Amniotic stem cell (primary cell): ENCODE measurements around the gene DENND1A.

ENCODE experiments used
- DNase-seq: peaks from one replicate; lab custom pipeline; 2025; lab: John Stamatoyannopoulos, UW

The DENND1A gene

DNA sequence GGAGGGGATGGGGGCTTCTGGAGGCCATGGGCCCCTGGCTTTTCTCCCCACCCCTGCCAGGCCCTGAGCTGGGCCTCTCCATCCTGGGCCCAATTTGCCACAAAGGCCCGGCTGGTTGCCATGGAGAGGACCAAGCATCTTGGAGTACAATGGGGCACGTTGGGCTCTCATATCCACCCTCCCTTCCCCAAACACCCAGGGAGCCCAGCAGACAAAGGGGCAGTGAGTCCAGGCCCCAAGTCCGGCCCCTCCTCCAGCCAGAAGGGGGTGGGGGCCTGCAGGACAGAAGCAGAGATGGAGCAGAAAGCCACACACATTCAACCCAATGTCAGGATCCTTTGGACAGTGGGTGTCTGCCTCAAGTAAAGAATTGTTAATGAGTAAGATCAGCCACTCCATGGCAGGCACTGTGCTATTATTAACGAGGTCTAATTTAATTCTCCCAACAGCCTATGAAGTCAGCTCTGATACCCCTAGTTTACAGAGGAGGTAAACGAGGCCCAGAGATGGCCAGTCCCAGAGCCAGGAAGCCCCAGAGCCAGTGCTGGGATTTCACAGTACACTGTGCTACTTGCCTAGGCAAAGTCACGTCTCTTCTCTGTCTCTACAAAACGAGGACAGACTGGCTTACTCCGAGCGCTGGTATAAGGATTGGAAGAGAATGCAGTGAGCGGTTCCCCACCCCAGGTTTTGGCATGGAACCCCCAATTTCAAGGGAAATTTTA is 571.6 kb downstream of the DENND1A start:
- no peak for DNase-seq

- no peak for DNase-seq
These were observed 572.2 kb downstream of the DENND1A start for GRCh38 chr9:123357743-123358059.

DNA sequence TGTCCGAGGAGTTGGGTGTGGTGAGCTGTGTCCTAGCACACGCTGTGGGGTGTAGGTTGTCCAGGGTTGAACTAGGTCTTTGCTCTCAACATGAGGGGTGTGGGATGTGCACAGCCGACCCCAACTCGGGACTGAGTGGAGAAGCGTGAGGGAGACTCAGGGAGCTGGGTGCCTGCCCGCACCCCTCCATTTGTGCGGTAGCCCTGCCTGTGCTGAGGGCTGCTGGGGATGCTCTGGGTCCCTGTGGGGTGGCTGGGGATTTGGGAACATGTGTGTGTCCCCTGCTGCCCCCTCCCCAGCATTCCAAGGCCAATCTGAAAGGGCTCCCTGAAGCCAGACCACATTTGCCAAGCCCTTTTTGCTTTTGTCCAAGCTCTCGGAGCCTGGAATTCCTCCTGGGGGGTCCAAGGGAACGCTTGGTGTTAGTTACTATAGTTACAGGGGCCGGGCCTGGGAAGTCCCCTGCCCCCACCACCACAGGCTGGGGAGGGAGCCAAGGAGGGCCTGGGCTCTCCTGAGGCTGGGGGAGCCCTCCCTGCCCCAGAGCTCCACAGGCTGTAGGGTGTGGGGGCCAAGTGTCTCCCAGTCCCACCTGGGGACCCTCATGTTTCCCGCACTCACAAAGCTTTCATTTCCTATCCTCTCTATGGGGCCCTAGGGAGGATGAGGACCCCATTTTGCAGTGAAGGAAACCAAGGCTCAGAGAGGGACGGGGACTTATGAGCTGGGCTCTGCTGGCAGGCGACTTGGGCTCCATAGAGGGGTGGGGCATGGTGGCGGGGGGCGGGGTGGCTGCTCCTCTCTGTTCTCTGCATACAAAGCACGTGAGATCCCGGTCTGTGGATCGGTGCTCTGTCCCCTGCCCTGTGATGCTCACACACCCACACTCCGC is 572.8 kb downstream of the DENND1A start:
- DNase-seq: no peak

DNA sequence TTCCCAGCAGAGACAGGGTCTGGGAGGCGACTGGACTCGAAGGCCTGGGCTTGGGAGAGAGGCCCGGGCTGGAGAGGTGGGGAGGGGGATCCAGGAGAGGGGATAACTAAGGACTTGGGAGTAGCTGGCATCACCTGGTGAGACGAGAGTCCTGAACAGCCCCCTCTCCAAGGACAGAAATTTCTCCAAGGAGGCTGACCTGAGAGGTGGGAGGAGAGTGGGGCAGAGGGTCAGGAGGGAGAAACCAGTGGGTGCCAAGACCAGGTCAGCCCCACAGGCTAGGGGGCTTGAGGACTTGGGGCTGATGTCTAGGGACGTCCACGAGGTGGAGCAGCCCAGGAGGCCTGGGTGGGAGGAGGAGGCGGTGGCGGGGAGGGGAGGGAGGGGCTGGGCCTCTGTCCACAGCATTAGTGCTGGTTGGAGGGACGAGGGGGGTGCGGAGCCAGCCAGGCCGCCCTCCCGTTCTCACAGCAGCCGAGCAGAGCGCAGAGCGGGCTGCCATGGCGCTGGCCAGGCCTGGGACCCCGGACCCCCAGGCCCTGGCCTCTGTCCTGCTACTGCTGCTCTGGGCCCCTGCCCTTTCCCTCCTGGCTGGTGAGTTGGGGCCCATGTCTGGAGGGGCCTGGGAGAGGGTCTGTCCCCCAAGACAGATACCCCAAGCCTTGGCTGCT is 574.0 kb downstream of the DENND1A start, which contains the start of gene CRB2:
Gene CRB2 (plus strand): TSS at position 437 of the 671 bp plus-strand sequence. CDS start 64 bp downstream, at position 501.
- no peak for DNase-seq

DNA sequence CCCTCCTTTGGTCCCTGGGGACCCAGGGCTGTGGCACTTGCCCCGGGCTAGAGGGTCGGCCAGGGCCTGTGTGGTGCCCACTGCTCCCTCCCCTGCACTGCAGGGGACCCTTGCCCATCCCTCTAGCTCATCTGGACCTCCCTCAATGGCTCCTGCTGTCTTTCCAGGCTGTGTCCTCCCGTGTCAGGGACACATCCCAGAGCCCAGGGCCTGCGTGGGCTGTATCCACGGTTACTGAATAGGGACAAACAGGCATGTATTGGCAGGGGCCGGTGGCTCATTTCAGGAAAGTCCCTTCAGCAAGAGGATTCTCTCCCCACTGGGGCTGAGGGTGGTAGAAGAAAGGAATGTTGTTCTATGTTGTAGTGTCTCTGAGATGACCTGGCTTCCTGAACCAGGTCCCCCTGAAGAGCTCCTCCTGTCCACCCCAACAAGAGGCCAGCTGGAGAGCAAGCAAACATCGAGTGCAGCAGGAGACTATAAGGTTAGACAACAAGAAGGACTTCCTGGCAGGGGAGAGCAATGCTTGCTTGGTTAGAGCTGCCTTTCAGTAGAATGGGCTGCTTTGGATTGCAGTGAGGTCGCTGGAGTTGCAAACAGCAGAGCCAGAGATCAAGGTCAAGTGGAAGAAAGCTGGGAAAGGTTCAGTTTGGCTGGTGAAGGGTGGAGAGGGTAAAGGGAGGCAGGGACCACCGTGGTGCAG is 575.0 kb downstream of the DENND1A start:
- no peak for DNase-seq

DNA sequence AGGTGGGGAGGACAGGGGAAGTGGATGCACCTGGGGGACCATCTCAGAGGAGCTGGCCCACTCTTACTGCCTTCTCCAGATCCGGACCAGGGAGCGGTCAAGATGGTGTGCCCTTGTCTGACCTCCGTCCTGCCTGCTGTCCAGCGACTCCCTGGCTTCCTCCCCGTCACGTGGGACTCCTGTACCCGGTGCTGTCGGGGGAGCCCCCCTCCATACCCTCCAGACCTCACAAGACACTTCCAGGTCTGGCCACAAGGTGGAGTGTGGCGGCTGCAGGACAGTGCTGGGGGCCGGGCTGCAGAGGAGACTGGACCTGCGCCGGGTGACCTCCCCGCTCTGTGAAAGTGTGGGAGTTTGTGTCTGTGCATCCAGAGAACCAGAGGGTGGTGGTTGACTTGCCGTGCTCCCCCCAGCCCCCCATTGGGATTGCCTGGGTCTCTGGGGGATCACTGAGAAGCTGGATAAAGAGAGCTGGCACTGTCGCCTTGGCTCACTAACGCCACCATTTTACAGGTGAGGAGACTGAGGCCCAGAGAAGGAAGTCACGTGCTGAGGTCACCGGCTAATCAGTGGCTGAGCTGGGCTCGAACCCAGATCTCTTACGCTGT is 575.8 kb downstream of the DENND1A start:
- peak; percentile 42 for DNase-seq

- no peak for DNase-seq
These were observed 576.9 kb downstream of the DENND1A start for GRCh38 chr9:123353041-123353440.

DNA sequence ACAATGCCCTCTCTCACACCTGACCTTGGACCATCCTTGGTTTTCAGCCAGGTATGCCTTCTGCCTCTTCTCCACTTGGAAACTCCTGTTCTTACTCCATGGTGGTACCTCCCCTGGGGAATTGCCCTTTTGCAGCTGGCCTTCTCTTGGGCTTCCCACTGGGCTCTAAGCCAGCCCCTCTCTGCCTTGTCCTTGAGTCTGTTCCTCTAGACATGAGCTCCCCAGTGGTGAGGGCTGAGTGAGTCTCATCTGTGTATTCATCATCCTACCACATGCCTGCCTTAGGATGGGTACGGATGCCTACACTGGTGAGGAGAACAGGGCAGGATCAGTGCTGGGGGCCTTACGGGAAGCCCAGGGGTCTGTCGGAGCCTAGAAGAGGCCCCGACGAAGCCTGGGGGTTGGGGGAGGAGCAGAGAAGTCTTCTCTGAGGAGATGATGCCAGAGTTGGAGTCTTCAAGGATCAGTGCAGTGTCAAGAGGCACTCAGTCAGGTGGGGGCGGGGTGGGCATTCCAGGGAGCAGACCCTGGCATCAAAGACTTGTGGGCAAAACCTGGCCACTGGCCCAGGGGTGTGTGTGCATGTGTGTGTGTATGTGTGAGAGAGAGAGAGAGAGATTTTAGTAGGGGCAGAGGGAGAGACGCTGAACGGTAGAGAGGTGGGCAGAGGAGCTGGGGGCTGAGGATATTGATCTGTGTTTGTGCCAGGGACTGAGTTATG is 579.2 kb downstream of the DENND1A start:
- no peak for DNase-seq

- DNase-seq: peak; percentile 9
These were observed 580.0 kb downstream of the DENND1A start for GRCh38 chr9:123349691-123350480.

- DNase-seq: no peak
These were observed 580.9 kb downstream of the DENND1A start for GRCh38 chr9:123349033-123349432.

GRCh38 chr9:123348317-123348992 is 581.5 kb downstream of the DENND1A start:
- DNase-seq: no peak

DNA sequence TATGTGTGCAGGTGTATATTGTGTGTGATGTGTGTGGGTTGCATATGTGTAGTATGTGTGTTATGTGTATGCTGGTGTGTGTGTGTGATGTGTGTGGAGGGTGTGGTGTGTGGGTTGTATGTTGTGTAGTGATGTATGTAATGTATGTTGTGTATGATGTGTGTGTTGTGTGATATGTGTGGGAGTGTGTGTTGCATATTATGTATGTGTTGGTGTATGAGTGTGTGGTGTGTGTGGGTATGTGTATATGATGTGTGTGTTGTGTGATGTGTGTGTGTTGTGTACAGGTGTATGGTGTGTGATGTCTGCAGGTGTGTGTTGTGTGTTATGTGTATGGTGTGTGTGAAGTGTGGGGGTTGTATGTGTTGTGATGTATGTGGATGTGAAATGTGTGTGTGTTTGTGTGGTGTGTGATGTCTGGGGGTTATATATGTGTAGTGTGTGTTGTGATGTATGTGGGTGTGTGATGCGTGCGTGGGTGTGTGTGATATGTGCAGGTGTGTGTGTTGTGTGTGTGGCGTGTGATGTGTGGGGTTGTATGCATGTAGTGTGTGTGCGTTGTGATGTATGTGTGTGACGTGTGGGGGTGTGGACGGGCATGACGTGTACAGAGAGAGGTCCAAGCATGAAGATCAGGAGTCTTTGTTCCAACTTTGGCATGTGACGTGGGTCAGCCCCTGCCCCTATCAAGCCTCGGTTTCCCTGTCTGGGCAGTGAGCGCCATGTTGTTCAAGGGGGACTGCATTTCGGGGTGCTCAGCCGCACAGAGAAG is 582.5 kb downstream of the DENND1A start:
- DNase-seq: no peak

GRCh38 chr9:123346826-123347225 is 583.1 kb downstream of the DENND1A start:
- no peak for DNase-seq

DNA sequence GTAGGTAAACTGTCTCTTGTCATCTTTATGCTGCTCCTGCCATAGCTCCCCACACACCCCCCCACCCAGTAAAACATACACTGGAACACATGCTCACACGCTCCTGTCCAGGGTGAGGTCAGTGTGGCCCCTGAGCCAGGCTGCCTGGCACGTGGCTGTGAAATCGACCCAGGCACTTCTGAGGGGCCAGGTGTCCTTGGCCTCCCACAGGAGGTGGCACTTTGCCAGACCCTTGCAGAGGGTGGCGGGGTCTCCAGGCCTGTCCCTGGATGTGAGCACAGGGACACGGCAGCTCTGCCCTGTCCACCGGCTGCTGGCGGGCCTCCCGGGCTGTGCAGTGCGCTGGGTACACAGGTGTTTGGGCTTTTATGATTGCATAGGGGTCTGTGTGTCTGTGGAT is 583.9 kb downstream of the DENND1A start:
- no peak for DNase-seq

- DNase-seq: no peak
These were observed 584.4 kb downstream of the DENND1A start for GRCh38 chr9:123345567-123345955.

GRCh38 chr9:123344192-123344949 is 585.6 kb downstream of the DENND1A start:
- DNase-seq: no peak

GRCh38 chr9:123343443-123344191 is 586.3 kb downstream of the DENND1A start:
- DNase-seq: no peak
